PC-9 (cell line): ENCODE data around the gene CRELD2.

Experiments used
- EZH2 ChIP-seq: fragments of 200-600 bp; sonication (generic); IDR thresholded peaks from 2 replicates; pipeline ENCODE4 v1.8.0; 2017; ENCODE audit warnings: antibody characterized with exemption, low read depth
- TF ChIP-seq, protein P1 (sequence below): fragments of 200-600 bp; sonication (generic); conservative IDR thresholded peaks from 2 replicates; pipeline ENCODE4 v1.6.1; 2017; ENCODE audit warnings: mixed run types, antibody characterized with exemption, mild to moderate bottlenecking, moderate library complexity

DNA sequence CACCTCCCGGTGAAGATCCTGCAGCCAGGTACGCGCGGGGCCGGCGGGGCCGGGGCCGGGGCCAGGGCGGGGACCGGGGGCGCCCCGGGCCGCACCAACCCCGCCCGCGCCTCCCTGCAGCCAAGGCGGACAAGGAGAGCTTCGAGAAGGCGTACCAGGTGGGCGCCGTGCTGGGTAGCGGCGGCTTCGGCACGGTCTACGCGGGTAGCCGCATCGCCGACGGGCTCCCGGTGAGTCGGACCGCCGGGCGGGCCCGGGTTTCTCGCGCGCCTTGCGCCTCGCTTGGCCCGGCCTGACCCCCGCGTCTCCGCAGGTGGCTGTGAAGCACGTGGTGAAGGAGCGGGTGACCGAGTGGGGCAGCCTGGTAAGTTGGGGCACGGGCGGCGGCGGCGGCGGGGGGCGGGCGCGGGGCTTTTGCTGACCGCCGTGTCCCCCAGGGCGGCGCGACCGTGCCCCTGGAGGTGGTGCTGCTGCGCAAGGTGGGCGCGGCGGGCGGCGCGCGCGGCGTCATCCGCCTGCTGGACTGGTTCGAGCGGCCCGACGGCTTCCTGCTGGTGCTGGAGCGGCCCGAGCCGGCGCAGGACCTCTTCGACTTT is 42.7 kb downstream of the CRELD2 start:
- TF ChIP-seq, protein P1, sequence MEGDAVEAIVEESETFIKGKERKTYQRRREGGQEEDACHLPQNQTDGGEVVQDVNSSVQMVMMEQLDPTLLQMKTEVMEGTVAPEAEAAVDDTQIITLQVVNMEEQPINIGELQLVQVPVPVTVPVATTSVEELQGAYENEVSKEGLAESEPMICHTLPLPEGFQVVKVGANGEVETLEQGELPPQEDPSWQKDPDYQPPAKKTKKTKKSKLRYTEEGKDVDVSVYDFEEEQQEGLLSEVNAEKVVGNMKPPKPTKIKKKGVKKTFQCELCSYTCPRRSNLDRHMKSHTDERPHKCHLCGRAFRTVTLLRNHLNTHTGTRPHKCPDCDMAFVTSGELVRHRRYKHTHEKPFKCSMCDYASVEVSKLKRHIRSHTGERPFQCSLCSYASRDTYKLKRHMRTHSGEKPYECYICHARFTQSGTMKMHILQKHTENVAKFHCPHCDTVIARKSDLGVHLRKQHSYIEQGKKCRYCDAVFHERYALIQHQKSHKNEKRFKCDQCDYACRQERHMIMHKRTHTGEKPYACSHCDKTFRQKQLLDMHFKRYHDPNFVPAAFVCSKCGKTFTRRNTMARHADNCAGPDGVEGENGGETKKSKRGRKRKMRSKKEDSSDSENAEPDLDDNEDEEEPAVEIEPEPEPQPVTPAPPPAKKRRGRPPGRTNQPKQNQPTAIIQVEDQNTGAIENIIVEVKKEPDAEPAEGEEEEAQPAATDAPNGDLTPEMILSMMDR, result no peak
- no peak for TF ChIP-seq EZH2
